ENCODE data around the gene SLC38A1.

Gene SLC38A1

GRCh38 chr12:46179693-46180452, 89.0 kb downstream of the SLC38A1 start:
- TF ChIP-seq CTCF (IDR thresholded peaks at IDR 0.05; ENCODE audit: control insufficient read depth, extremely low read depth, insufficient read depth), result no peak
- DNase-seq (ENCODE audit: low read depth), result no peak
- H3K4me3 ChIP-seq (ENCODE audit: low read depth, low read length), result no peak overlapping the region

GRCh38 chr12:46177837-46178608, 90.8 kb downstream of the SLC38A1 start:
- no peak for TF ChIP-seq CTCF (IDR thresholded peaks at IDR 0.05; ENCODE audit: control insufficient read depth, extremely low read depth, insufficient read depth)
- DNase-seq (ENCODE audit: low read depth), result no peak
- no peak overlapping the region for H3K4me3 ChIP-seq (ENCODE audit: low read depth, low read length)

- no peak overlapping the region for H3K4me3 ChIP-seq (ENCODE audit: low read depth, low read length)
- no peak for TF ChIP-seq CTCF (IDR thresholded peaks at IDR 0.05; ENCODE audit: control insufficient read depth, extremely low read depth, insufficient read depth)
- no peak for DNase-seq (ENCODE audit: low read depth)
Observed at GRCh38 chr12:46177025-46177424, 91.8 kb downstream of the SLC38A1 start.

GRCh38 chr12:46174919-46175318, 93.9 kb downstream of the SLC38A1 start:
- no peak for DNase-seq (ENCODE audit: low read depth)
- TF ChIP-seq CTCF (IDR thresholded peaks at IDR 0.05; ENCODE audit: control insufficient read depth, extremely low read depth, insufficient read depth), result no peak
- H3K4me3 ChIP-seq (ENCODE audit: low read depth, low read length), result no peak overlapping the region

- no peak for DNase-seq (ENCODE audit: low read depth)
- H3K4me3 ChIP-seq (ENCODE audit: low read depth, low read length), result no peak overlapping the region
- no peak for TF ChIP-seq CTCF (IDR thresholded peaks at IDR 0.05; ENCODE audit: control insufficient read depth, extremely low read depth, insufficient read depth)
Observed at GRCh38 chr12:46174061-46174662, 94.7 kb downstream of the SLC38A1 start.

GRCh38 chr12:46168426-46168825, 100.4 kb downstream of the SLC38A1 start:
- no peak for TF ChIP-seq CTCF (IDR thresholded peaks at IDR 0.05; ENCODE audit: control insufficient read depth, extremely low read depth, insufficient read depth)
- DNase-seq (ENCODE audit: low read depth), result no peak
- no peak overlapping the region for H3K4me3 ChIP-seq (ENCODE audit: low read depth, low read length)

Data from LNCaP clone FGC (cell line).